Osteoblast (primary cell): ENCODE data around the gene FARP1. TPM values are rescaled to one million over a fixed set of nuclear protein-coding genes. Genes with fewer than 3 reads are reported as not detected.
A peak's percentile ranks its signal among the peaks of the same experiment; 100 is the strongest.
"Not testable (repeated sequence)": the region's sequence is repeated elsewhere in the genome, so short reads cannot be mapped to it uniquely, and the experiment has no call there.

Experiments
- DNase-seq: peaks from one replicate; pipeline ENCODE4 v3.0.0; 2011; ENCODE audit warnings: low spot score, mixed read lengths; ENCODE audit not compliant: insufficient read length; ENCODE audit errors: missing footprints
- H2AFZ ChIP-seq: 2 replicates; pipeline ENCODE4 v1.6.0; 2011; ENCODE audit warnings: mild to moderate bottlenecking, low read length
- H3K27ac ChIP-seq: 2 replicates; pipeline ENCODE4 v1.5.1; 2011; ENCODE audit warnings: mild to moderate bottlenecking, low read depth, low read length, moderate library complexity
- H3K27me3 ChIP-seq: 2 replicates; pipeline ENCODE4 v1.6.0; 2012; ENCODE audit warnings: mild to moderate bottlenecking, control low read depth, inconsistent platforms, low read length, moderate library complexity; ENCODE audit not compliant: insufficient read depth
- H3K36me3 ChIP-seq: 2 replicates; pipeline ENCODE4 v1.5.1; 2011; ENCODE audit warnings: mild to moderate bottlenecking, low read length, control low read depth, moderate library complexity; ENCODE audit not compliant: insufficient read depth
- H3K4me1 ChIP-seq: 2 replicates; pipeline ENCODE4 v1.5.1; 2011; ENCODE audit warnings: mild to moderate bottlenecking, low read length, control low read depth, moderate library complexity; ENCODE audit not compliant: insufficient read depth
- H3K4me2 ChIP-seq: 2 replicates; pipeline ENCODE4 v1.6.0; 2011; ENCODE audit warnings: mild to moderate bottlenecking, low read length; ENCODE audit not compliant: insufficient read depth
- H3K4me3 ChIP-seq: fragments of 200-600 bp; sonication (generic); 3 replicates; pipeline ENCODE4 v1.5.1; 2012; ENCODE audit warnings: mild to moderate bottlenecking, low read length, inconsistent platforms; ENCODE audit not compliant: insufficient read depth
- H3K79me2 ChIP-seq: 2 replicates; pipeline ENCODE4 v1.6.0; 2012; ENCODE audit warnings: mild to moderate bottlenecking, low read length, control low read depth, inconsistent platforms; ENCODE audit not compliant: insufficient read depth
- H3K9me3 ChIP-seq: 2 replicates; pipeline ENCODE4 v1.5.1; 2011; ENCODE audit warnings: low read depth, low read length, control low read depth
- H4K20me1 ChIP-seq: 2 replicates; pipeline ENCODE4 v1.6.0; 2012; ENCODE audit warnings: mild to moderate bottlenecking, low read length, control low read depth; ENCODE audit not compliant: insufficient read depth
- total RNA-seq: library from RNA; depleted of rRNA; stranded (reverse); fragments of >200 nt; gene quantifications from 2 replicates; pipeline ENCODE4 v1.2.3, GENCODE V29; 2012
- TF ChIP-seq, protein P1 (sequence below): IDR thresholded peaks from 2 replicates; pipeline ENCODE4 v1.5.1; 2011; ENCODE audit warnings: mild to moderate bottlenecking, low read depth, low read length, moderate library complexity; ENCODE audit errors: extremely low read depth

The FARP1 gene
- total RNA-seq, 1 donor, result 36.2 TPM

DNA sequence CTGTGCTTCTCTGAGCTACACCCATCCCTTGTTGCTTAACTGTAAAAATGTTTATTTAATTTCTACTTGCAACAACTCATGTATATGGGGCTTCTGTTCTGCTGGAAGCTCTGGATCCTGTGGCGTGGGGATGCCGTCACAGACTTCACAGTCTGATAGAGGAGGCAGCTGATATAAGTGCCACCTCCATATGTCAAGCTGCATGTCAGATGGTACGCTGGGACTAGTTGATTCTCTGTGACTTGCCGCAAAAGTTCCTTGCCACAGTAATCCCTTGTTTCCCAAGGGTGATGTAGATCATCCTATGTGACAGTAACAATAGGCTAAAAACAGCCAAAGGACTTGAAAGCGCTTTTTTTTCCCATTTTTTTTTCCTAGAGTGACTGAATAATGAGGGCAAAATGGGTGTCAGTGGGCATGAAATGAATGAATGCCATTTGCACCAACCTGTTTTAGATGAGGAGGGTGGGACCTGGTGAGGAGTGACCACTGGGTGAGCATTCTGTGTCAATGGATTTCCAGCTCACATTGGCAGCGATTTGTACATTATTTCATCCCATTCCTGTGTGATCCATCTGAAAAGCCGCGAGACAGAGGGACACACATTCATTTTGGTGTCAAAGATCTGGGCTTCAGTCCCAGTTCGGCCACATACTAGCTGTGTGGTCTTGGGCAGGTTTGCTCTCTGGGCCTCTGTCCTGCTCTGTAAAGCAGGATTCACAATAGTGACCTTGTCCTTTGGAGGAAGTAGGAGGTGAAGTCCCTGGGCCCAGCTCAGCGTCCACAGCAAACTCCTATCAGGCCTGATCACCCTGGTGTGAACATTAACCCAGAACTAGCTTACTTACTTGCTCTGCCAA lies 123.0 kb downstream of the FARP1 start:
- DNase-seq, result no peak
- no peaks in the 10 kb centered on the region for H3K9me3 ChIP-seq
- H3K4me2 ChIP-seq, result no peak overlapping the region
- no peak overlapping the region for H3K27ac ChIP-seq
- peaks cover 6% of the 10 kb centered on the region for H3K36me3 ChIP-seq
- H4K20me1 ChIP-seq, result peaks cover 7% of the 10 kb centered on the region
- H3K27me3 ChIP-seq, result no peaks in the 10 kb centered on the region
- H3K4me3 ChIP-seq, result no peak overlapping the region
- no peak overlapping the region for H2AFZ ChIP-seq
- TF ChIP-seq, protein P1, sequence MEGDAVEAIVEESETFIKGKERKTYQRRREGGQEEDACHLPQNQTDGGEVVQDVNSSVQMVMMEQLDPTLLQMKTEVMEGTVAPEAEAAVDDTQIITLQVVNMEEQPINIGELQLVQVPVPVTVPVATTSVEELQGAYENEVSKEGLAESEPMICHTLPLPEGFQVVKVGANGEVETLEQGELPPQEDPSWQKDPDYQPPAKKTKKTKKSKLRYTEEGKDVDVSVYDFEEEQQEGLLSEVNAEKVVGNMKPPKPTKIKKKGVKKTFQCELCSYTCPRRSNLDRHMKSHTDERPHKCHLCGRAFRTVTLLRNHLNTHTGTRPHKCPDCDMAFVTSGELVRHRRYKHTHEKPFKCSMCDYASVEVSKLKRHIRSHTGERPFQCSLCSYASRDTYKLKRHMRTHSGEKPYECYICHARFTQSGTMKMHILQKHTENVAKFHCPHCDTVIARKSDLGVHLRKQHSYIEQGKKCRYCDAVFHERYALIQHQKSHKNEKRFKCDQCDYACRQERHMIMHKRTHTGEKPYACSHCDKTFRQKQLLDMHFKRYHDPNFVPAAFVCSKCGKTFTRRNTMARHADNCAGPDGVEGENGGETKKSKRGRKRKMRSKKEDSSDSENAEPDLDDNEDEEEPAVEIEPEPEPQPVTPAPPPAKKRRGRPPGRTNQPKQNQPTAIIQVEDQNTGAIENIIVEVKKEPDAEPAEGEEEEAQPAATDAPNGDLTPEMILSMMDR, result no peak
- peaks cover 45% of the 10 kb centered on the region for H3K79me2 ChIP-seq
- H3K4me1 ChIP-seq, result peaks cover 8% of the 10 kb centered on the region

DNA sequence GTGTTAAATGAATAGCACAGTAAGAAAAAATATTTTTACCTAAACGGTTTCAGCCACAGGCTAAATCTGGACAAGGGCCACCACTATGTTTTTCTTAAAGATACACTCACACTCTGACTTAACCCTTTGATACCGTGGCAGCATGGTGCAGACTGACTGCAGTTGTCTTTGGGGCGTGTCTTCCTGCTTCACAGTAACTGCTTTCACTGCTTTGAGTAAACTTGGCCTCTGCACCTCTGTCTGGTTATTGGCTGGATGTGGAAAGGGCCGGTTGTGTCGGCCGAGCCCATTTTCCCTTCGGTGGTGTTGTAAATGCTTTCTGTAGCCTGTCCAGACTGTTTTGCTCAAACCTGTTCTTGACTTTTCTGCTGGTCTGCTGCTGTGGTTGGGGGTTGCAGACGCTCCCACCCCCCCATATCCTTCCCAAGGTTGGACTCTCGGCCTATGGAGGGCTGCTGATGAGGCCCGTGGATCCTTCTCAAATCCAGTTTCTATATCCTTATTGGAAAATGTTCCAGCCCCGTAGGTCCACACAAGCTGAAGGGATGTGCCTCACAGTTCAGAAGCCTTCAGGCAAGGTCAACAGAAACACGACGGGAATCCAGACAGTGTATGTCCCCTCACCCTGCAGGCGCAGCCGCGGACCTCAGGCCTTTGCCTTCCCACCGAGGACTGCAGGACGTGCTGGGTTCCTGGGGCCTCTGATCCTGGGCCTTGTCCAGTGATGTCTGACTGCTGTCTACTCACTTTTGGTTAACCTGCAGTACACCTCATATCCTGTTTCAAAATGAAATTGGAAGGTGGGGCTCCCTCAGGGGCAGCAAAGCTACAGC lies 124.4 kb downstream of the FARP1 start:
- peaks cover 4% of the 10 kb centered on the region for H3K4me1 ChIP-seq
- H3K4me2 ChIP-seq, result peak overlapping the region; percentile 10
- TF ChIP-seq, protein P1, result no peak
- no peak overlapping the region for H2AFZ ChIP-seq
- no peaks in the 10 kb centered on the region for H3K9me3 ChIP-seq
- H3K27ac ChIP-seq, result no peak overlapping the region
- peaks cover 6% of the 10 kb centered on the region for H3K36me3 ChIP-seq
- peaks cover 4% of the 10 kb centered on the region for H4K20me1 ChIP-seq
- H3K79me2 ChIP-seq, result peaks cover 39% of the 10 kb centered on the region
- H3K4me3 ChIP-seq, result no peak overlapping the region
- no peaks in the 10 kb centered on the region for H3K27me3 ChIP-seq
- no peak for DNase-seq

DNA sequence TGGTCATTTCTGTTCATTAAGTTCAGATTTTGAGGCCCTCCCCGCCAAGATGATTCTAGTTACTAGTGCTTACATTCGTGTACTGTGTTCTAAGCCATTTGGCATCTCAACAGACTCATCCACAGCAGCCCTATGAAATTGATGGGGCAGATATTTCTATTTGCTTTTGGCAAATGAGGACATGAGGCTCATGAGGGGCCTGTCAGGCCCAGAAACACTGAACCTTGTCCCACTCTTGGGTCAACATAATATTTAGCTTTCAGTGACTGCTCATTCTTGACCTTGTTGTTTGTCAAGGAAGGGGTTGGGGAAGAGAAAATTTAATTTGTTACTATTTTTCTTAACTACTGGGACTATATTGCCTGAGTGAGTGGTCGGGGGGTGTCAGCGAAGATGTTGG lies 126.5 kb downstream of the FARP1 start:
- Histone ChIP-seq H4K20me1 (peaks cover 12% of the 10 kb centered on the region), H3K4me3 (no peak overlapping the region), H2AFZ (no peak overlapping the region), H3K27ac (no peak overlapping the region), H3K4me2 (no peak overlapping the region), H3K36me3 (peaks cover 6% of the 10 kb centered on the region), H3K27me3 (no peaks in the 10 kb centered on the region), H3K9me3 (no peaks in the 10 kb centered on the region), H3K79me2 (peaks cover 50% of the 10 kb centered on the region), H3K4me1 (peaks cover 12% of the 10 kb centered on the region)
- DNase-seq, result no peak
- TF ChIP-seq, protein P1, result no peak

DNA sequence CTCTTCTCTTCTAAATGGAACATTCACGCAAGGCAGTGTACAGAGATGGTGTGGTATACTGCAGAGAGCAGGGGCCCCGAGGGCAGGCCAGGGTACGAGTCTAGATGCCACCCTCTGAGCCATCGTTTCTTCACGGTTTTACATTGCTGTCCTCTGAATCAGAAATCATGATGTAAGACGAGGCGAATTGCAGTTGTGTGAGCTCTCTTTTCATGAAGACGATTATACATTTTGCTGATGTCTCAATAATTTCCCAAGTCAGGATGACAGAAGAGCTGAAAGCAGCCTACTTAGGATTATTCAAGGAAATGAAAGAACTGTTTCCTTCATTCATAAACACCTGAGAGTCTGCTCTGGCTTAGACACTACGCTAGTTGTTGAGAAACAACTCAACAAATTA lies 127.9 kb downstream of the FARP1 start:
- H2AFZ ChIP-seq, result no peak overlapping the region
- no peak overlapping the region for H3K4me3 ChIP-seq
- H3K79me2 ChIP-seq, result peaks cover 56% of the 10 kb centered on the region
- no peaks in the 10 kb centered on the region for H3K27me3 ChIP-seq
- no peak overlapping the region for H3K4me2 ChIP-seq
- no peaks in the 10 kb centered on the region for H3K9me3 ChIP-seq
- no peak overlapping the region for H3K27ac ChIP-seq
- peaks cover 6% of the 10 kb centered on the region for H3K36me3 ChIP-seq
- TF ChIP-seq, protein P1, result no peak
- peaks cover 22% of the 10 kb centered on the region for H3K4me1 ChIP-seq
- no peak for DNase-seq
- H4K20me1 ChIP-seq, result peaks cover 15% of the 10 kb centered on the region

DNA sequence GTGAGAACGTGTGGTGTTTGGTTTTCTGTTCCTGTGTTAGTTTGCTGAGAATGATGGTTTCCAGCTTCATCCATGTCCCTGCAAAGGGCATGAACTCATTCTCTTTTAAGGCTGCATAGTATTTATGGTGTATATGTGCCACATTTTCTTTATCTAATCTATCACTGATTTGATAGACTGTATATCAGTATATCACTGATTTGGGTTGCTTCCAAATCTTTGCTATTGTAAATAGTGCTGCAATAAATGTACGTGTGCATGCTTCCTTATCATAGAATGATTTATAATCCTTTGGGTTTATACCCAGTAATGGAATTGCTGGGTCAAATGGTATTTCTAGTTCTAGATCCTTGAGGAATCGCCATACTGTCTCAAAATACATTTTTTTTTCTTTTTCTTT lies 128.8 kb downstream of the FARP1 start:
- H3K79me2 ChIP-seq, result peaks cover 62% of the 10 kb centered on the region
- H3K27me3 ChIP-seq, DNase-seq: not testable (repeated sequence)

More for the DNA sequence above, 128.8 kb downstream of the FARP1 start:
- H2AFZ ChIP-seq, H3K27ac ChIP-seq, H3K4me2 ChIP-seq, H3K9me3 ChIP-seq, H3K4me3 ChIP-seq, H3K36me3 ChIP-seq: not testable (repeated sequence)
- peaks cover 24% of the 10 kb centered on the region for H3K4me1 ChIP-seq
- H4K20me1 ChIP-seq, result peaks cover 18% of the 10 kb centered on the region
